ENCODE measurements around the gene NPC2.
"Not testable (repeated sequence)": the region's sequence is repeated elsewhere in the genome, so short reads cannot be mapped to it uniquely, and the experiment has no call there.

The NPC2 gene

GRCh38 chr14:74492776-74493342 is at the start of gene NPC2:
NPC2 (minus strand) TSS chr14:74493305; CDS start chr14:74493274, 31 bp downstream.
- no peak for DNase-seq

GRCh38 chr14:74542056-74542685 is 49.1 kb upstream of the NPC2 start:
- no peak for DNase-seq

GRCh38 chr14:74541225-74541624 is 48.1 kb upstream of the NPC2 start:
- DNase-seq, result no peak

GRCh38 chr14:74539503-74539902 is 46.4 kb upstream of the NPC2 start:
- no peak for DNase-seq

GRCh38 chr14:74538411-74539391 is 45.6 kb upstream of the NPC2 start:
- no peak for DNase-seq

GRCh38 chr14:74536336-74536735 is 43.2 kb upstream of the NPC2 start:
- not testable (repeated sequence) for DNase-seq

GRCh38 chr14:74535756-74536325 is 42.7 kb upstream of the NPC2 start:
- no peak for DNase-seq

GRCh38 chr14:74533576-74533975 is 40.5 kb upstream of the NPC2 start:
- no peak for DNase-seq

GRCh38 chr14:74532246-74532645 is 39.1 kb upstream of the NPC2 start:
- no peak for DNase-seq

GRCh38 chr14:74531467-74531866 is 38.4 kb upstream of the NPC2 start:
- DNase-seq, result no peak

- no peak for DNase-seq
These were observed 37.9 kb upstream of the NPC2 start for GRCh38 chr14:74531006-74531405.

GRCh38 chr14:74528886-74529285 is 35.8 kb upstream of the NPC2 start:
- DNase-seq, result no peak

GRCh38 chr14:74528406-74528805 is 35.3 kb upstream of the NPC2 start:
- DNase-seq, result no peak

- no peak for DNase-seq
These were observed 34.7 kb upstream of the NPC2 start for GRCh38 chr14:74527736-74528280.

- no peak for DNase-seq
These were observed 33.9 kb upstream of the NPC2 start for GRCh38 chr14:74526854-74527585.

GRCh38 chr14:74525361-74525851 is 32.3 kb upstream of the NPC2 start:
- DNase-seq, result no peak

GRCh38 chr14:74524812-74525135 is 31.7 kb upstream of the NPC2 start:
- DNase-seq, result no peak

- no peak for DNase-seq
These were observed 31.1 kb upstream of the NPC2 start for GRCh38 chr14:74524076-74524811.

GRCh38 chr14:74522740-74523139 is 29.6 kb upstream of the NPC2 start:
- no peak for DNase-seq

GRCh38 chr14:74521756-74522155 is 28.7 kb upstream of the NPC2 start:
- DNase-seq, result no peak

GRCh38 chr14:74519316-74520074 is 26.4 kb upstream of the NPC2 start:
- DNase-seq, result no peak

All from Kasumi-1 (cell line).